ENCODE measurements around the gene HEXIM2. TPM values are rescaled to one million over a fixed set of nuclear protein-coding genes. Genes with fewer than 3 reads are reported as not detected.

The HEXIM2 gene
- total and polyA plus RNA-seq, 2 of the 13 experiments (the other 11 are each of a cell fraction or from before 2014, with no cell fraction given): 27.1 to 32.4 TPM

DNA sequence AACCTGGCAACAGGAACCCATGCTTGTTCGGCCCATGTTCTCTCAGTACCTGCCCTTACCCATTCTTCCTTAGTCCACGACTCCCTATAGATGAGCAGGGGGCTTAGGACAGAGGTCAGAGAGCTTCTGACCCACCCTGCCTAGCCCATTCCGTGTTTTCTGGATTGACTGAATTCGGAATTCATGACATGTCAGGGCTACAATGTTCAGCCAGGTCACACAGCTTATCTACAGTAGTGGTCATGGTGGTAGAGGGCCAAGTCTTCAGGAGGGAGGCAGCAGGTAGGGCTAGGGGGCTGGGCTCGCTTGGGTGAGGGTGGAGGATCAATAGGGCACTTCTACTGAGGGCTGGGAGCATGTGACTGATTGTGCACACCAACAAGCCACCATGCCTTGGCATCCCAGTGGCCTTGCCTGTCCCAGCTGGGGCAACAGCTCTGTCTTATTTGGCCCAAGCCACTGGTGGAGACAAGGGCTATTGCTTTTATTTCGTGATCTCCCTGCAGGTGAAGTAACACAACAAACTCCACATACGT is 3.1 kb downstream of the HEXIM2 start (continued):
- TF ChIP-seq ZNF263 (CRISPR knock-in tag; IDR thresholded peaks at IDR 0.05) (no peak), TEAD3 (CRISPR knock-in tag; optimal IDR thresholded peaks at IDR 0.05; ENCODE audit: borderline replicate concordance) (peak; percentile 58), AGO2 (optimal IDR thresholded peaks at IDR 0.05; ENCODE audit: low read depth, low read length) (peak; percentile 67), RBM22 (optimal IDR thresholded peaks at IDR 0.05; ENCODE audit: low read length) (peak; percentile 66), SAFB2 (CRISPR knock-in tag; IDR thresholded peaks at IDR 0.05; ENCODE audit: borderline replicate concordance, low read depth) (0 out of 2 replicates have a peak, but pooled peaks have one; percentile 48), POLR2A (IDR thresholded peaks at IDR 0.05; ENCODE audit: insufficient read depth in 1 of 2, low read depth in 2 of 2, low read length in 2 of 2) (peak in 1 of 2 experiments; percentile 55; a peak in 3 of 4 replicates), RXRA (CRISPR knock-in tag; IDR thresholded peaks at IDR 0.05) (0 out of 2 replicates have a peak, but pooled peaks have one; percentile 16), ZNF317 (CRISPR knock-in tag; IDR thresholded peaks at IDR 0.05) (no peak)
- TF ChIP-seq, protein P1, sequence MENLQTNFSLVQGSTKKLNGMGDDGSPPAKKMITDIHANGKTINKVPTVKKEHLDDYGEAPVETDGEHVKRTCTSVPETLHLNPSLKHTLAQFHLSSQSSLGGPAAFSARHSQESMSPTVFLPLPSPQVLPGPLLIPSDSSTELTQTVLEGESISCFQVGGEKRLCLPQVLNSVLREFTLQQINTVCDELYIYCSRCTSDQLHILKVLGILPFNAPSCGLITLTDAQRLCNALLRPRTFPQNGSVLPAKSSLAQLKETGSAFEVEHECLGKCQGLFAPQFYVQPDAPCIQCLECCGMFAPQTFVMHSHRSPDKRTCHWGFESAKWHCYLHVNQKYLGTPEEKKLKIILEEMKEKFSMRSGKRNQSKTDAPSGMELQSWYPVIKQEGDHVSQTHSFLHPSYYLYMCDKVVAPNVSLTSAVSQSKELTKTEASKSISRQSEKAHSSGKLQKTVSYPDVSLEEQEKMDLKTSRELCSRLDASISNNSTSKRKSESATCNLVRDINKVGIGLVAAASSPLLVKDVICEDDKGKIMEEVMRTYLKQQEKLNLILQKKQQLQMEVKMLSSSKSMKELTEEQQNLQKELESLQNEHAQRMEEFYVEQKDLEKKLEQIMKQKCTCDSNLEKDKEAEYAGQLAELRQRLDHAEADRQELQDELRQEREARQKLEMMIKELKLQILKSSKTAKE (CRISPR knock-in tag; IDR thresholded peaks at IDR 0.05; ENCODE audit: borderline replicate concordance): 0 out of 2 replicates have a peak, but pooled peaks have one; percentile 20
- TF ChIP-seq, protein P2, sequence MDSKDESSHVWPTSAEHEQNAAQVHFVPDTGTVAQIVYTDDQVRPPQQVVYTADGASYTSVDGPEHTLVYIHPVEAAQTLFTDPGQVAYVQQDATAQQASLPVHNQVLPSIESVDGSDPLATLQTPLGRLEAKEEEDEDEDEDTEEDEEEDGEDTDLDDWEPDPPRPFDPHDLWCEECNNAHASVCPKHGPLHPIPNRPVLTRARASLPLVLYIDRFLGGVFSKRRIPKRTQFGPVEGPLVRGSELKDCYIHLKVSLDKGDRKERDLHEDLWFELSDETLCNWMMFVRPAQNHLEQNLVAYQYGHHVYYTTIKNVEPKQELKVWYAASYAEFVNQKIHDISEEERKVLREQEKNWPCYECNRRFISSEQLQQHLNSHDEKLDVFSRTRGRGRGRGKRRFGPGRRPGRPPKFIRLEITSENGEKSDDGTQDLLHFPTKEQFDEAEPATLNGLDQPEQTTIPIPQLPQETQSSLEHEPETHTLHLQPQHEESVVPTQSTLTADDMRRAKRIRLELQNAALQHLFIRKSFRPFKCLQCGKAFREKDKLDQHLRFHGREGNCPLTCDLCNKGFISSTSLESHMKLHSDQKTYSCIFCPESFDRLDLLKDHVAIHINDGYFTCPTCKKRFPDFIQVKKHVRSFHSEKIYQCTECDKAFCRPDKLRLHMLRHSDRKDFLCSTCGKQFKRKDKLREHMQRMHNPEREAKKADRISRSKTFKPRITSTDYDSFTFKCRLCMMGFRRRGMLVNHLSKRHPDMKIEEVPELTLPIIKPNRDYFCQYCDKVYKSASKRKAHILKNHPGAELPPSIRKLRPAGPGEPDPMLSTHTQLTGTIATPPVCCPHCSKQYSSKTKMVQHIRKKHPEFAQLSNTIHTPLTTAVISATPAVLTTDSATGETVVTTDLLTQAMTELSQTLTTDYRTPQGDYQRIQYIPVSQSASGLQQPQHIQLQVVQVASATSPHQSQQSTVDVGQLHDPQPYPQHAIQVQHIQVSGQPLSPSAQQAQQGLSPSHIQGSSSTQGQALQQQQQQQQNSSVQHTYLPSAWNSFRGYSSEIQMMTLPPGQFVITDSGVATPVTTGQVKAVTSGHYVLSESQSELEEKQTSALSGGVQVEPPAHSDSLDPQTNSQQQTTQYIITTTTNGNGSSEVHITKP (CRISPR knock-in tag; IDR thresholded peaks at IDR 0.05; ENCODE audit: low read depth): no peak
- TF ChIP-seq, protein P3, sequence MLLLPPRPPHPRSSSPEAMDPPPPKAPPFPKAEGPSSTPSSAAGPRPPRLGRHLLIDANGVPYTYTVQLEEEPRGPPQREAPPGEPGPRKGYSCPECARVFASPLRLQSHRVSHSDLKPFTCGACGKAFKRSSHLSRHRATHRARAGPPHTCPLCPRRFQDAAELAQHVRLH (CRISPR knock-in tag; IDR thresholded peaks at IDR 0.05; ENCODE audit: borderline replicate concordance, low read depth): 0 out of 2 replicates have a peak, but pooled peaks have one; percentile 15
